H1 (cell line): ENCODE data around the gene AAK1. TPM values are rescaled to one million over a fixed set of nuclear protein-coding genes. Genes with fewer than 3 reads are reported as not detected.

Experiments used
- CTCF ChIP-seq, 3 experiments: IDR thresholded peaks; 1 replicate in 2 of 3; 2 replicates in 1 of 3; pipeline versions ENCODE4 v1.5.1 to v1.6.1; 2011; ENCODE audit warnings: low read length in 3 of 3, mild to moderate bottlenecking in 3 of 3, inconsistent platforms in 2 of 3, low read depth in 1 of 3, moderate library complexity in 1 of 3; ENCODE audit not compliant: insufficient read depth in 1 of 3; ENCODE audit errors: control extremely low read depth in 1 of 3
- RBBP5 ChIP-seq: IDR thresholded peaks from 2 replicates; pipeline ENCODE4 v1.7.1; 2012; ENCODE audit warnings: low read depth, mild to moderate bottlenecking, inconsistent platforms, low read length, moderate library complexity, borderline replicate concordance
- polyA plus RNA-seq, 7 experiments: library from polyadenylated mRNA; depleted of rRNA in 3 of 7; stranded (reverse) in 5 of 7; unstranded in 2 of 7; fragments of >200 nt in 5 of 7; fragments of 200-250 nt in 2 of 7; gene quantifications; 1 replicate in 5 of 7; 2 replicates in 1 of 7; 4 replicates in 1 of 7; pipeline versions ENCODE4 v1.2.1 to v1.2.3, GENCODE V29; 2011 to 2013; ENCODE audit warnings: missing spikeins in 2 of 7, mixed read lengths in 2 of 7
- total RNA-seq: library from RNA; stranded (reverse); fragmentation: NEBNext Ultra II Directional; extraction: Animal tissue kit (Norgen Biotek cat#: 25700); gene quantifications from 2 replicates; pipeline ENCODE4 v1.2.1, GENCODE V29; 2021

AAK1 gene
- total and polyA plus RNA-seq, 2 of the 8 experiments (the other 6 are each of a cell fraction or from before 2014, with no cell fraction given) = 10.0 to 40.5 TPM

DNA sequence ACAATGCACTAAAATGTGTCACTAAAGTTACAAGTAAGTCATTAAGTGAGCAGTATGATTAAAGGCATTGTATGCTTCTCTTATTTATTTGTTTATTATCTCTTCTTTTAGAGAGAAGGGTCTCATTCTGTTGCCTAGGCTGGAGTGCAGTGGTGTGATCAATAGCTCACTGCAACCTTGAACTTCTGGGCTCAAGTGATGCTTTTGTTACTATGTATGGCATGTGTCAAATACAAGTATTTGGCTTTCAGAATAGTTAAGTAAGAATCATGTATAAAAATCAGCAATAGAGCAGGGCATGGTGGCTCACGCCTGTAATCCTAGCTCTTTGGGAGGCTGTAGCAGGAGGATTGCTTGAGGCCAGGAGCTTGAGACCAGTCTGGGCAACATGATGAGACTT lies 15.8 kb upstream of the AAK1 start (continued):
- TF ChIP-seq CTCF (IDR thresholded peaks at IDR 0.05; ENCODE audit: control extremely low read depth in 1 of 3, insufficient read depth in 1 of 3, low read depth in 1 of 3, low read length in 3 of 3) (no peak), RBBP5 (no peak)
